Activated T-helper 17 cell treated with anti-CD3 and anti-CD28 coated beads, Interleukin-2, amount 50 U/mL, for 72 hours (primary cell): Measurements from ENCODE around the gene DTNB. TPM values are rescaled to one million over a fixed set of nuclear protein-coding genes. Genes with fewer than 3 reads are reported as not detected.

Experiments
- ATAC-seq: fragments of 150-1000 bp; cut with Tn5 transposase; replicated peaks from 2 replicates; pipeline ENCODE4 v1.10.0; 2021; ENCODE audit warnings: mild to moderate bottlenecking, moderate library complexity
- H3K27ac Mint-ChIP-seq: one replicate; pipeline ENCODE4 v1.8.0; 2022; ENCODE audit warnings: mixed read lengths
- H3K27me3 Mint-ChIP-seq: one replicate; pipeline ENCODE4 v1.8.0; 2022; ENCODE audit warnings: mixed read lengths
- H3K36me3 Mint-ChIP-seq: one replicate; pipeline ENCODE4 v1.8.0; 2022; ENCODE audit warnings: low read depth, mild to moderate bottlenecking, mixed read lengths
- H3K4me1 Mint-ChIP-seq: one replicate; pipeline ENCODE4 v1.8.0; 2022; ENCODE audit warnings: mixed read lengths
- H3K4me3 Mint-ChIP-seq: one replicate; pipeline ENCODE4 v1.8.0; 2022; ENCODE audit warnings: mild to moderate bottlenecking, mixed read lengths
- H3K9me3 Mint-ChIP-seq: one replicate; pipeline ENCODE4 v1.8.0; 2022; ENCODE audit warnings: mixed read lengths
- total RNA-seq, 2 donors: library from RNA; stranded (reverse); gene quantifications; one replicate each; pipeline ENCODE4 v1.2.3, GENCODE V29; 2022

The DTNB gene
- total RNA-seq, 2 donors from 2014 or later = 10.0 to 11.8 TPM

DNA sequence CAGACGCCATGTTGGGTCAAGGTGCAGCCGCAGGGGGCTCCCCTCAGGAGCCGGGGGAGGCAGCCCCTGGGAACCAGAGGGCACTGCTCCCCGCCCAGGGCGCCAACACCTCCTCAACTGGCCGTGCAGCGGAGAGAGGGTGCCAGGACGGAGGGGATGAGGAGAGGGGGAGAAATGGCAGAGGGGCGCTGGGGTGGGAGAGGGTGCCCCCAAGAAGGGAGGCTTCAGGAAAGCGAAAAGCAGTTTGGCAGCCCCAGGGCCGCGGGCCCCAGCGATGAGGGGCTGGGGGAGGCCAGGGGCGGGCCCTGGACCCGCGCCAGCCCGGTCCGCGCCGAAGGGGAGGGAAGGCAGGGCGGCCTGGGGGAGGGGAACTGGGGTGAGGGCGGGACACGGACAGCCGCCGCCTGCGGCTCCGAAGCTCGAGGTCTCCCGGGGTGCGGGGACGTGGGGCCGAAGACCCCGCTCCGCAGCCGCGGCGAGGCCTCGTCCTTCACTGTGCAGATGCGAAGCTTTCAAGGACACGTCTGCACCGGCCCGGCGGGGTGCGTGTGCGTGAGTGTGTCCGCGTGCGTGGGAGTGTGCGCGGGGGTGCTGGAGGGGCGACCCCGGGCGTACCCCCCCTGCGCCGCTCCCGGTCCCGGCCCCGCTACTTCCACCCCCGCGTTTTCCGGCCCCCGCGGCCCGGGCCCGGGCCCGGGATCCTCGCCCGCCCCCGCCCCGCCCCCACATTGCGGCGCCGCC, 333.0 kb downstream of the DTNB start:
- peaks cover 28% of the 10 kb centered on the region for H3K4me1 Mint-ChIP-seq
- H3K36me3 Mint-ChIP-seq = peaks cover 6% of the 10 kb centered on the region
- H3K27me3 Mint-ChIP-seq = no peaks in the 10 kb centered on the region
- H3K9me3 Mint-ChIP-seq = no peaks in the 10 kb centered on the region
- no peak overlapping the region for H3K27ac Mint-ChIP-seq
- ATAC-seq = no peak
- H3K4me3 Mint-ChIP-seq = peak overlapping the region; percentile 48

DNA sequence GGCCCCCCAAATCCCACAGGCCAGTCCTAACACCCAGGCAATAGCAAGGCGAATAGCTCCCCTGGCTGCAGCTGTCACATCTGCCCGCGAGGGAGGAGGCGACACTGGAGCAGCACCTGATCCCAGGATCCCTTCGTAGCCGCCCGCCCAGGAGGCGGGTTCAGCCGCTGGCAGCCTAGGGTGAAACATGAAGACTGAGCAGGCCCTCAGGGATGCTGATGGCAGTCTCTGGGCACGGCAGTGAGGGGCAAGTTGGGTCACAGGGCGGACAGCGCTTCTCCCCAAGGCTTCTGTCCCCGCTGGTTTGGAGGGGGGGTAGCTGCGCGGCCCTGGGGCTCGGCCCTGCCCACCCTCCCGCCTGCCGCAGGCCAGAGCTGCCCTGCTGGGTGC, 333.6 kb downstream of the DTNB start:
- peaks cover 34% of the 10 kb centered on the region for H3K4me1 Mint-ChIP-seq
- no peak for ATAC-seq
- H3K9me3 Mint-ChIP-seq = no peaks in the 10 kb centered on the region
- peaks cover 6% of the 10 kb centered on the region for H3K36me3 Mint-ChIP-seq
- peak overlapping the region; percentile 20 for H3K27ac Mint-ChIP-seq
- H3K27me3 Mint-ChIP-seq = no peaks in the 10 kb centered on the region
- H3K4me3 Mint-ChIP-seq = peak overlapping the region; percentile 48

DNA sequence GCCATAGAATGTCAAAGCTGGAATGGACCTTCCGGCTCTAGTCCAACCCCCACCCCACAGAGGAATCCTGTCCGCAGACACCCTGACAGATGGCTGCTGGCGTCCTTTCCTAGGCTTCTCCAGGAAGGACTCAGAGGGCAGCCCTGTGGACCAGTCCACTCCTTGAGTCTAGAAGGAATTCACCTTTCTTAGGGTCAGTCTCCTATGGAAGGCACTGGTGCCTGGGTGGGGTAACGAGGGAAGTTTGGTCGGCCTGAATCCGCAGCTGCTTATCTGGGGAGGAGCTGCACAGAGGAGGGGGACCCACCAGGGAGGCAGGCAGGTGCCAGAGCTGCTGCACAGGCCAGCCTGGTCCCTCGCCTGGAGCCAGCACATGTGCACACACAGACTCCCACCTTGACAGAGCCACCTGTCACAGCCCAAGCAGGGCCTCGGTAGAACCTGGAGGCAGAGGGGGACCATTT, 334.1 kb downstream of the DTNB start:
- no peaks in the 10 kb centered on the region for H3K9me3 Mint-ChIP-seq
- peaks cover 39% of the 10 kb centered on the region for H3K4me1 Mint-ChIP-seq
- no peaks in the 10 kb centered on the region for H3K27me3 Mint-ChIP-seq
- peak overlapping the region; percentile 48 for H3K4me3 Mint-ChIP-seq
- H3K36me3 Mint-ChIP-seq = peaks cover 6% of the 10 kb centered on the region
- peak overlapping the region; percentile 20 for H3K27ac Mint-ChIP-seq
- no peak for ATAC-seq

DNA sequence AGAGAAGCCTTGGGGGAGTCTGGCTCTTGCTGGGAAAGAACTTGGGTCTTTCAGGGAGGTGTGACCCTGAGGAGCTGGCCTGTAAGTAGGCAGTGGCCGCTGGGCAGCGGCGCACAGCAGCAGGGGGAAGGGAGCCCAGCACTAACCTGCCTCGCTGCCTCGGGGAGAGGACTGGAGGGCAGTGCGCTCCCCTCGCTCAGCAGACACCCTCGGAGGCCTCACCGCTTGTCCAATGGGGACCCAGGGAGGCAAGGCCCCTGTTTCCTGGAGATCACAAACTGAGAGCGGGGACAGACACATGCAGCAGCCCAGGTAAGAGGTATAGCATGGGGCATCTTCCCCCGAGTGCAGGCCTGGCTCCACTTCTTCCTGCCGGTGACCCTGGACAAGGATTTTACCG, 335.0 kb downstream of the DTNB start:
- H3K27ac Mint-ChIP-seq = no peak overlapping the region
- H3K9me3 Mint-ChIP-seq = no peaks in the 10 kb centered on the region
- H3K36me3 Mint-ChIP-seq = peaks cover 6% of the 10 kb centered on the region
- H3K4me1 Mint-ChIP-seq = peaks cover 40% of the 10 kb centered on the region
- no peak for ATAC-seq
- peak overlapping the region; percentile 57 for H3K4me3 Mint-ChIP-seq
- H3K27me3 Mint-ChIP-seq = no peaks in the 10 kb centered on the region

DNA sequence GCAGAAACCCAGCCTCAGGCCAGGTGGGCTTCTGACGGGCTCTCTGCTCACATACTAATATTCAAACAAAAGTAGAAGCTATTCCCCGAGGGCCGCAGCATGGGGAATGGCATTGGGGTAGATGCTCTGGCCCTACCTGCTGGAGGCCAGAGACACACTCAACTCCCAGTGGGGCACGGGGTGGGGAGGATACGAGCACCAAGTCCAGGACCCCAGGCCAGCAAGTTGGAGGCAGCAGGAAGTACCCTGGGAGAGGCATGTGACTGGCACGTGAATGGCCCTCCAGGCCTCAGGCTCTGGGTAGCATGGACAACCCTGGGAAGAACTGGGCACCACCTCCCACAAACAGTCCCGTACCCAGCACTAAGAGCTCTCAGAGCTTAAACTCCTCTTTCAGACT, 335.5 kb downstream of the DTNB start:
- Mint-ChIP-seq H3K36me3 (peaks cover 6% of the 10 kb centered on the region), H3K4me1 (peaks cover 43% of the 10 kb centered on the region), H3K9me3 (no peaks in the 10 kb centered on the region), H3K27ac (no peak overlapping the region), H3K27me3 (no peaks in the 10 kb centered on the region), H3K4me3 (peak overlapping the region; percentile 57)
- ATAC-seq = no peak

DNA sequence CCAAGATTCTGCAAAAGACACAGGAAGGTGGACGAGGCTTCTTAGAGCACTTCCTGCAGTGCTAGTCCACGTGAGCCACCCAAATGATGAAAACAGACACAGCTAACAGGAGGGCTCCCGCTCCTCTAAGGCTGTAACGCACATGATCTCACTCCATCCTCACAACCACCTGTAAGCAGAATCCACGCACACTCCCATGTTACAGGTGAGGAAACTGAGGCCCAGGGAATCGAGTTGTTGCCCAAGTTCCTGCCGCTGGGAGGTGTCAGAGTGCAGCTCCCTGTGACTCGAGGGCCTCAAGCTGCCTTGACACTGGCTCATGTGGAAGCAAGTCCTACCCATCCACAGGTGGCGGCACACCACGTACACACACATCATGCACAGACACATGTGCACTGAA, 336.1 kb downstream of the DTNB start:
- no peak for ATAC-seq
- Mint-ChIP-seq H3K9me3 (no peaks in the 10 kb centered on the region), H3K4me3 (peak overlapping the region; percentile 57), H3K4me1 (peaks cover 49% of the 10 kb centered on the region), H3K27me3 (no peaks in the 10 kb centered on the region), H3K27ac (peak overlapping the region; percentile 40), H3K36me3 (peaks cover 6% of the 10 kb centered on the region)

DNA sequence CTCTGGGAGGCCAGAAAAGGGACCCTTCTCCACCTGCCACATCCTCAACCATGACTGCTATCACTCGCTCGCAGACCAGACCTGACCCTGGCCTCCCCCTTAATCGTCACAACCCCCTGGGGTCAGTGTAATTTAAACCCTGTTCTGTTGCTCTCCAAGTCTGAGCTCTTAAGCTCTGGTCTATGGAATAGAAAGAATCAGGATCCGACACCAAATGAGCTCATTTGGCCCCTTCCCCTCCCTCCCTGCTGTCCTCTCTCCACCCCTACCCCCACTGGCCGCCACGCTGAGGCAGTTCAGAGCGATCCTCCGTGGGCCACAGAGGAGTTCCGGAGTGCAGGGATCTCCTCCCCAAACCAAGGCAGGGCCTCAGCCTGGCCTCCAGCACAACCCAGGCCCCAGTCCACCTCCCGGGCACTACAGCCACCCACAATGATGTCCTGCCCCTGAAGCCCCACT, 337.0 kb downstream of the DTNB start:
- H3K27me3 Mint-ChIP-seq = no peaks in the 10 kb centered on the region
- no peaks in the 10 kb centered on the region for H3K9me3 Mint-ChIP-seq
- ATAC-seq = no peak
- peak overlapping the region; percentile 40 for H3K27ac Mint-ChIP-seq
- H3K4me1 Mint-ChIP-seq = peaks cover 57% of the 10 kb centered on the region
- H3K36me3 Mint-ChIP-seq = peaks cover 10% of the 10 kb centered on the region
- peak overlapping the region; percentile 57 for H3K4me3 Mint-ChIP-seq

DNA sequence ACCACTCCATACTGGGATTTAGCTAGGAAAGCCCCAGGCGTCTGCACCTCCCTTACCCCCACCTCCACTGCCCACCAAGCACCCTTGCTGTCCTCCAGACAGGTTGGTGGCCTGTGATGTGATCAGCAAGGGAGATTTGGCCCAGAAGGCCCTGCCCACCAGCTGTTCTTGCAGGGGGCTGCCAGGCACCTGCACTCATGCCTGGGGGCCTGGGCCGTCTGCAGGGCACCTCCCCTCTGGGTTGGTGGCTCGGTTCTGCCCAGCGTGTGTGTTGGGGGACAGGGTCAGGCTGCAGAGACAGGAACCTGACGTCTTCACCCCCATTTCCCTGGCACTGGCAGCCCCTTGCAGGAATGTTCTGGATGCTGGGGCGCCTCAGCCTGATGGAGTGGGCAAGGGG, 337.4 kb downstream of the DTNB start:
- Mint-ChIP-seq H3K4me1 (peaks cover 62% of the 10 kb centered on the region), H3K9me3 (no peaks in the 10 kb centered on the region), H3K36me3 (peaks cover 14% of the 10 kb centered on the region), H3K27me3 (no peaks in the 10 kb centered on the region), H3K4me3 (peak overlapping the region; percentile 56), H3K27ac (no peak overlapping the region)
- no peak for ATAC-seq

DNA sequence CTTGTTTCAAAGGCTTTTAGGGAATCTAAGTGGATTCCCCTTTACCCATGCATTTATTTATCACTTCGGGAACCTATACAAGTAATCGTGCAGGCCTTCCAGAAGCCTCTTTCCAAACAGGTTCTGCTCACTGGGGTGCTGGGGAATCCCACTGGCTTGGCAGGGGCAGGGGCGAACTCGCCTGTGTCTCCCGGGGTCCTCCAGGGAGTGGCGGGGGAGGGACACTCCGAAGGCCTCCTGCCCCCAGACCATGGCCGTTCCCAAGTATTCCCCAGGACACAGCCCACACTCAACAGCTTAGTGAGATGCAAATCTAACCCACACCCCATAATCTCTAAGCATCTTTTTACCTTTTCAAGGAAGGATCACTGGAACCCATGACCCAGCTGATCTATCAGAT, 338.2 kb downstream of the DTNB start:
- H3K4me3 Mint-ChIP-seq = peak overlapping the region; percentile 56

DNA sequence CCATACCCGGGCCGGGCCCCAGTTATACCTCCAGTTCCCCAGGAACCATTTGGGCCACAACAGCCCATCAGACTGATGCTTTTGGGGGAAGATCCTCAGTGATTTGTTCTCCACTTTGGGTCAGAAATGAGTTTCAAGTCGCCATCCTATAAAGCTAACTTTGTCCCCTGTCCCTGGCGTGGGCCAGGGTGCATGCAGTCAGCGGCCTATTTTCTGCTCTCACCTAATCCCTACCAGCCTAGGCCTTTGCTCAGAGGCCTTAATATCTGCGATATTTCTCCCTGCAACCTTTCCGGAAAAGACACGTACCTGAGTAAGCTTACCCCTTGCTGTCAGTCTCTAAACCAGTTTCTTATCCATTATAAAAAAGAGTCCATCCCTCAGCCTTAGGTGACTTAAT, 338.9 kb downstream of the DTNB start:
- H3K27me3 Mint-ChIP-seq = no peaks in the 10 kb centered on the region

More for the DNA sequence above, 338.2 kb downstream of the DTNB start:
- Mint-ChIP-seq H3K27me3 (no peaks in the 10 kb centered on the region), H3K27ac (peak overlapping the region; percentile 75), H3K9me3 (no peaks in the 10 kb centered on the region), H3K36me3 (peaks cover 15% of the 10 kb centered on the region), H3K4me1 (peaks cover 67% of the 10 kb centered on the region)
- no peak for ATAC-seq

DNA sequence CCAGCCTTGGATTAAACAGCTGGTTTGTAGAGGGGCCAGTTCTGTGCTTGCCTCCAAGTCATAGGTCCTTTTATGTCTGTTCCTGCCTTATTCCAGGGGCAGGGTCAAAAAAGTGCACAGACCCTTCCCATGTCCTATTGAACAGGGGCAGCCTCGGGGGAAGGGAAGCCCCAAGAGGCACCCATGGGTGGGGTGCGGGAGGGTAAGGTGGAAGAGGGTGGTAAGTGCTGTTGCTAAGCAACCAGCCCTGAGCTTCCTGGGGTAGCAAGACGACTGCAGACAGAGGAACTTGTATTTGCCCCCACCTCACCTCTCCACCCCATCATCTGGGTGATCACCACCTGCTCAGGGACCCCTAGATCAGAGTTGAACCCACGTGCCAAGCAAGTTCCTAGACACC, 339.4 kb downstream of the DTNB start:
- no peaks in the 10 kb centered on the region for H3K9me3 Mint-ChIP-seq
- ATAC-seq = no peak
- H3K4me1 Mint-ChIP-seq = peaks cover 64% of the 10 kb centered on the region
- H3K4me3 Mint-ChIP-seq = no peak overlapping the region
- peaks cover 9% of the 10 kb centered on the region for H3K36me3 Mint-ChIP-seq
- H3K27ac Mint-ChIP-seq = no peak overlapping the region
- H3K27me3 Mint-ChIP-seq = no peaks in the 10 kb centered on the region

More for the DNA sequence above, 338.9 kb downstream of the DTNB start:
- Mint-ChIP-seq H3K36me3 (peaks cover 10% of the 10 kb centered on the region), H3K27ac (peak overlapping the region; percentile 75), H3K4me3 (peak overlapping the region; percentile 56), H3K4me1 (peaks cover 67% of the 10 kb centered on the region), H3K9me3 (no peaks in the 10 kb centered on the region)
- ATAC-seq = no peak

DNA sequence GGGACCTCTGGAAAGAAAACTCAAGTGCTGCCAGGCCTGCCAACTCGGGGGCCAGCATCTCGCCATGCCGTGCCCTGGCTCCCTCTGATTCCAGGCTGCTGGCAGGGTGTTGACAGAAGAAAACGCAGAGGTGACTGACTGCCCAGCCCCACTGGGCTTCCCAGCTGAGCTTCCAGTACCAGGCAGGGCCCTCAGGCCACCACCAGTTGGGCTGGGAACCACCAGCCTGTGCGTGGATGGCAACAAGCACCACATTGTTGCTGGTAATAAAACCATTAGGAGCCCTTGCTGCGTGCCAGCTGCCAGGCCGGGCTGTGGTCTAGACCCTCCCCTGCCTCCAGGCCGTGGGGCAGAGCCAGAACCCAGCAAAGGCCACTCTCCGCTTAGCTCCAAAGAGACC, 340.8 kb downstream of the DTNB start:
- Mint-ChIP-seq H3K4me3 (peak overlapping the region; percentile 29), H3K27me3 (no peaks in the 10 kb centered on the region), H3K36me3 (peaks cover 17% of the 10 kb centered on the region), H3K4me1 (peaks cover 55% of the 10 kb centered on the region), H3K9me3 (peaks cover 3% of the 10 kb centered on the region), H3K27ac (peak overlapping the region; percentile 36)
- ATAC-seq = no peak

DNA sequence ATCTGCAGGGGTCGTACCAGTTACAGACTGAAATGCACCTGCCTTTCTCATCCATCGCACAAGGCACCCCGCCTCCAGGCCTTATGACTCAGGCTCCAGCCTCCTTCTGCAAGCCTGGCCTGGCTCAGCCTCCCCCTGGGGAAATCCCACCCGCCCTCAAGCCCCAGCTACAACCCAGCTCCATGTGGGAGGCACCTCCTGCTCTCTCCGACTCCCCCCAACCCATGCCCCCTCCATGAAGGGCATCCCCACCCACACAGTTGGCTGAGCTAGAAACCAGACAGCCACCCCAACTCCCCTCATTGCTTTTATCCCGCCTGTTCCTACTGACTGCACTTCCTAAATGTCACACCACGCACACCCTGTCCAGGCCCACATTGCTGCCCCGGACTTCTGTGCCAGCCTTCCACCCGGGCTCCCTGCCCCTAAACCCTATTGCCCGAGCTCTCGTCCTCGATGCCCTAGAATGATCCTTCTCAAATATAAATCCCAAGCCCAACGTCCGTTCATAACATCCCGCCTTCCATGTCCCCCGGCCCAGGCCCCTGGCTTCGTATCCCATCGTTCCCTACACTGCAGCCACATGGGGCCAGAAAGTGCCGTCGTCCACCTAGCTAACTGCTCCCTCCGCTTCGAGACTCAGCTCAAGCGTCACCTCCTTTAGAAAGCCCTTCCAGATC, 341.6 kb downstream of the DTNB start:
- Mint-ChIP-seq H3K36me3 (peaks cover 24% of the 10 kb centered on the region), H3K4me1 (peaks cover 47% of the 10 kb centered on the region), H3K4me3 (peak overlapping the region; percentile 29), H3K27ac (peak overlapping the region; percentile 36), H3K9me3 (peaks cover 9% of the 10 kb centered on the region), H3K27me3 (no peaks in the 10 kb centered on the region)
- peak; percentile 89 for ATAC-seq

DNA sequence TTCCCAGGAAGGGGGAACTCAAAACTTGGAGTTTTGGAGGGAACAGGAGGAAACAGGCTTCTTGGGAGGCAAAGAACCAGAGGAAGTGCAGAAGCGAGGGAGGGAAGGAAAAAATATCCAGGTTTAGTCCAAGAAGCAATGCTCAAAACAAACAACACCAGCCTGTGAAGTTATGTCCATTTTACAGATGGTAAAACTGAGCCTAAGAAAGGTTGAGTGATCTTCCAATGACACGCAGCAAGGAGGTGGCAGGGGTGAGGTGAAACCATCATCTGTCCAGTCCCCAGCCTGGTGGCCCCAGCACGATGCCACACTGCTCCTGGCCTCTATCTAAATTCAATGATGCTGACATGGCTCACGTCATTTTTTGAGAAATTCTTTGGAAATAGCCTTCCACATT, 342.4 kb downstream of the DTNB start:
- Mint-ChIP-seq H3K9me3 (peaks cover 9% of the 10 kb centered on the region), H3K36me3 (peaks cover 31% of the 10 kb centered on the region), H3K4me3 (no peak overlapping the region), H3K27ac (no peak overlapping the region), H3K4me1 (peaks cover 43% of the 10 kb centered on the region), H3K27me3 (no peaks in the 10 kb centered on the region)
- ATAC-seq = no peak

DNA sequence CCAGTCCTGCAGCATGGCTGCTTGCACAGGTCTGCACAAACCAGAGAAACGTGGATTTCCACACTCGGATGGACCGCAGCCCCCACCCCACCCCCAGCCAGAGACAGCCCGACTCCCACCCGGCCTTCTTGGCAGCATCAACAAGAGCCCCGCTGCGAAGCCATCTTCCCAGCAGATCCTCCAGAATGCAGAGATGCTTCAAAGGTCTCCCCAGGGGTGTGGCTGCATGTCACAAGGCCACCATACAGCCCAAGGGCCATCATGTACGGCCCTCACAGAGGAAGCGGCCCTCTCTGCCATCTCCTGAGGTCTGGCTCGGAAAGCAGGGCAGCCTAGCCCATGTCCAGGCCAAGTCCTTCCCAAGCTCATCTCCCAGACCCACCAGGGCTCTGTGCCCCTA, 343.1 kb downstream of the DTNB start:
- Mint-ChIP-seq H3K36me3 (peaks cover 32% of the 10 kb centered on the region), H3K4me1 (peaks cover 38% of the 10 kb centered on the region), H3K27me3 (no peaks in the 10 kb centered on the region), H3K9me3 (peaks cover 9% of the 10 kb centered on the region), H3K27ac (no peak overlapping the region), H3K4me3 (no peak overlapping the region)
- ATAC-seq = no peak
